GOT3 (cell line): ENCODE results near the gene TSPAN9.

Experiments
- DNase-seq: peaks from one replicate; lab custom pipeline; 2025; ENCODE audit warnings: mixed read lengths; lab: John Stamatoyannopoulos, UW

The TSPAN9 gene

GRCh38 chr12:3225154-3225795, 148.1 kb downstream of the TSPAN9 start:
- no peak for DNase-seq

GRCh38 chr12:3225796-3226180, 148.6 kb downstream of the TSPAN9 start:
- DNase-seq, result no peak

GRCh38 chr12:3226264-3226663, 149.1 kb downstream of the TSPAN9 start:
- DNase-seq, result no peak

- DNase-seq, result no peak
These were observed 150.1 kb downstream of the TSPAN9 start for GRCh38 chr12:3227076-3227975.

- DNase-seq, result no peak
These were observed 151.4 kb downstream of the TSPAN9 start for GRCh38 chr12:3228552-3228951.

GRCh38 chr12:3229577-3229976, 152.4 kb downstream of the TSPAN9 start:
- DNase-seq, result no peak

- DNase-seq, result no peak
These were observed 153.7 kb downstream of the TSPAN9 start for GRCh38 chr12:3230758-3231375.

- DNase-seq, result no peak
These were observed 154.3 kb downstream of the TSPAN9 start for GRCh38 chr12:3231399-3231876.

- no peak for DNase-seq
These were observed 156.6 kb downstream of the TSPAN9 start for GRCh38 chr12:3233797-3234196.

GRCh38 chr12:3236345-3237187, 159.4 kb downstream of the TSPAN9 start:
- DNase-seq, result no peak

GRCh38 chr12:3238196-3238595, 161.0 kb downstream of the TSPAN9 start:
- no peak for DNase-seq

- no peak for DNase-seq
These were observed 164.4 kb downstream of the TSPAN9 start for GRCh38 chr12:3241621-3242020.

GRCh38 chr12:3242199-3242863, 165.2 kb downstream of the TSPAN9 start:
- DNase-seq, result no peak

- no peak for DNase-seq
These were observed 166.4 kb downstream of the TSPAN9 start for GRCh38 chr12:3243376-3244084.

- no peak for DNase-seq
These were observed 167.1 kb downstream of the TSPAN9 start for GRCh38 chr12:3244219-3244750.

- DNase-seq, result no peak
These were observed 169.1 kb downstream of the TSPAN9 start for GRCh38 chr12:3246253-3246652.

- DNase-seq, result no peak
These were observed 169.9 kb downstream of the TSPAN9 start for GRCh38 chr12:3247077-3247476.

- DNase-seq, result no peak
These were observed 170.5 kb downstream of the TSPAN9 start for GRCh38 chr12:3247629-3248161.

GRCh38 chr12:3249081-3249800, 172.1 kb downstream of the TSPAN9 start:
- DNase-seq, result no peak
